HCT116 (cell line): ENCODE results near the gene DENND11. TPM values are rescaled to one million over a fixed set of nuclear protein-coding genes. Genes with fewer than 3 reads are reported as not detected.

Source experiments
- ATAC-seq: fragments of 200-7000 bp; cut with Tn5 transposase; 2 replicates; pipeline ENCODE4 v1.9.1; 2020; ENCODE audit warnings: mild to moderate bottlenecking, moderate library complexity
- BruUV-seq: library from RNA; stranded (reverse); fragments of 400-500 nt; replicated peaks from 2 replicates; lab custom pipeline; 2021; lab: Mats Ljungman, UMichigan
- CTCF ChIA-PET: fragments of 300-600 bp; sonication (Branson Sonifier 250); formaldehyde crosslinking; loops from one replicate; lab custom pipeline; 2021; ENCODE audit warnings: antibody characterized with exemption; lab: Charles Lee
- POLR2A ChIA-PET: fragments of 300-600, 350-600 bp; sonication (Branson Sonifier 250); formaldehyde crosslinking; loops from one replicate; lab custom pipeline; 2021; ENCODE audit warnings: antibody characterized with exemption; lab: Charles Lee
- RAD21 ChIA-PET, 2 experiments: fragments of 300-600 bp; sonication (Branson Sonifier 250); formaldehyde crosslinking; loops; one replicate each; lab custom pipeline; 2023; ENCODE audit warnings: low total read pairs in 2 of 2; ENCODE audit not compliant: uncharacterized antibody in 2 of 2, unreplicated experiment in 2 of 2, low non-redundant PET in 1 of 2; lab: Charles Lee
- DNase-seq: peaks from one replicate; pipeline ENCODE4 v3.0.0-alpha.2; 2010; ENCODE audit warnings: low read depth, low spot score
- H2AFZ ChIP-seq: fragments of 200-600 bp; shearing (Covaris generic), sonication (generic); 2 replicates; pipeline ENCODE4 v1.6.1; 2017; ENCODE audit warnings: low read depth, mixed run types, mixed read lengths, antibody characterized with exemption, low read length; ENCODE audit not compliant: poor library complexity, severe bottlenecking
- H3K27ac ChIP-seq: 2 replicates; pipeline ENCODE4 v1.5.1; 2012; ENCODE audit warnings: low read depth, low read length
- H3K27me3 ChIP-seq: fragments of 200-600 bp; sonication (generic); 2 replicates; pipeline ENCODE4 v1.6.1; 2016; ENCODE audit warnings: mixed run types, low read length, mixed read lengths; ENCODE audit not compliant: insufficient read depth
- H3K36me3 ChIP-seq, 2 experiments: fragments of 200-500 bp in 1 of 2; fragments of 200-600 bp in 1 of 2; sonication (Bioruptor generic) in 1 of 2; sonication (generic) in 1 of 2; 2 replicates each; pipeline versions ENCODE4 v1.5.1 to v1.6.1; 2014 to 2016; ENCODE audit warnings: low read length in 2 of 2, inconsistent platforms in 1 of 2, mixed read lengths in 1 of 2, mixed run types in 1 of 2; ENCODE audit not compliant: insufficient read depth in 2 of 2, control insufficient read depth in 1 of 2
- H3K4me1 ChIP-seq, 2 experiments: fragments of 200-600 bp in 1 of 2; sonication (generic) in 1 of 2; 2 replicates each; pipeline versions ENCODE4 v1.5.1 to v1.6.1; 2012 to 2017; ENCODE audit warnings: low read length in 2 of 2, inconsistent platforms in 1 of 2, mild to moderate bottlenecking in 1 of 2, mixed read lengths in 1 of 2, mixed run types in 1 of 2, moderate library complexity in 1 of 2; ENCODE audit not compliant: insufficient read depth in 2 of 2, control insufficient read depth in 1 of 2
- H3K4me2 ChIP-seq: fragments of 200-600 bp; sonication (generic); 2 replicates; pipeline ENCODE4 v1.6.1; 2017; ENCODE audit warnings: mixed run types, low read length, mixed read lengths
- H3K4me3 ChIP-seq, 2 experiments: fragments of 200-600 bp in 1 of 2; sonication (generic) in 1 of 2; replicated peaks in 1 of 2; 2 replicates each; pipeline ENCODE4 v1.5.1; 2011 to 2016; ENCODE audit warnings: low read length in 2 of 2, control low read depth in 1 of 2, low read depth in 1 of 2, mild to moderate bottlenecking in 1 of 2, mixed read lengths in 1 of 2, mixed run types in 1 of 2
- H3K79me2 ChIP-seq: fragments of 200-600 bp; sonication (generic); 2 replicates; pipeline ENCODE4 v1.6.1; 2017; ENCODE audit warnings: mild to moderate bottlenecking, mixed run types, low read length, moderate library complexity, mixed read lengths; ENCODE audit not compliant: insufficient read depth
- H3K9ac ChIP-seq: fragments of 200-600 bp; sonication (generic); 2 replicates; pipeline ENCODE4 v1.6.1; 2016; ENCODE audit warnings: low read length, mixed read lengths
- H3K9me2 ChIP-seq: fragments of 200-600 bp; sonication (generic), shearing (Covaris generic); 2 replicates; pipeline ENCODE4 v1.6.1; 2017; ENCODE audit warnings: mixed run types, mild to moderate bottlenecking, moderate library complexity; ENCODE audit not compliant: insufficient read depth
- H3K9me3 ChIP-seq, 2 experiments: fragments of 200-500 bp in 1 of 2; fragments of 200-600 bp in 1 of 2; sonication (Bioruptor generic) in 1 of 2; sonication (generic) in 1 of 2; 2 replicates each; pipeline ENCODE4 v1.6.1; 2014 to 2017; ENCODE audit warnings: low read length in 2 of 2, mixed read lengths in 2 of 2, inconsistent platforms in 1 of 2, low read depth in 1 of 2, mild to moderate bottlenecking in 1 of 2, mixed run types in 1 of 2, moderate library complexity in 1 of 2; ENCODE audit not compliant: control insufficient read depth in 1 of 2, insufficient read depth in 1 of 2
- H4K20me1 ChIP-seq: fragments of 200-600 bp; sonication (generic), shearing (Covaris generic); 2 replicates; pipeline ENCODE4 v1.6.1; 2017; ENCODE audit warnings: mixed run types, mild to moderate bottlenecking, moderate library complexity; ENCODE audit not compliant: insufficient read depth
- ATF3 ChIP-seq: IDR thresholded peaks from 2 replicates; pipeline ENCODE4 v1.6.1; 2012
- CBX3 ChIP-seq: IDR thresholded peaks from 2 replicates; pipeline ENCODE4 v1.6.1; 2012; ENCODE audit warnings: low read depth
- CEBPB ChIP-seq: IDR thresholded peaks from 2 replicates; pipeline ENCODE4 v1.6.1; 2012; ENCODE audit warnings: low read depth
- EGR1 ChIP-seq: IDR thresholded peaks from 2 replicates; pipeline ENCODE4 v1.6.1; 2012; ENCODE audit warnings: low read depth
- ELF1 ChIP-seq: IDR thresholded peaks from 2 replicates; pipeline ENCODE4 v1.6.1; 2012; ENCODE audit warnings: low read depth, borderline replicate concordance
- EZH2phosphoT487 ChIP-seq: fragments of 200-600 bp; IDR thresholded peaks from 2 replicates; pipeline ENCODE4 v1.6.1; 2018; ENCODE audit warnings: antibody characterized with exemption, borderline replicate concordance
- FOSL1 ChIP-seq: IDR thresholded peaks from 2 replicates; pipeline ENCODE4 v1.6.1; 2012; ENCODE audit warnings: low read depth
- JUND ChIP-seq: IDR thresholded peaks from 2 replicates; pipeline ENCODE4 v1.6.1; 2012
- POLR2A ChIP-seq: IDR thresholded peaks from 2 replicates; pipeline ENCODE4 v1.7.0; 2011; ENCODE audit warnings: borderline replicate concordance; ENCODE audit not compliant: insufficient read depth, insufficient read length; ENCODE audit errors: extremely low read depth
- POLR2AphosphoS5 ChIP-seq: IDR thresholded peaks from 2 replicates; pipeline ENCODE4 v1.6.1; 2011; ENCODE audit warnings: mild to moderate bottlenecking, low read depth, low read length, moderate library complexity
- RAD21 ChIP-seq: IDR thresholded peaks from 2 replicates; pipeline ENCODE4 v1.6.1; 2012; ENCODE audit warnings: low read depth, mild to moderate bottlenecking
- SIN3A ChIP-seq: IDR thresholded peaks from 2 replicates; pipeline ENCODE4 v1.6.1; 2012; ENCODE audit warnings: low read depth
- SP1 ChIP-seq: IDR thresholded peaks from 2 replicates; pipeline ENCODE4 v1.6.1; 2012; ENCODE audit warnings: low read depth
- SRF ChIP-seq: IDR thresholded peaks from 2 replicates; pipeline ENCODE4 v1.6.1; 2012; ENCODE audit warnings: low read depth
- TCF7L2 ChIP-seq: IDR thresholded peaks from 2 replicates; pipeline ENCODE4 v1.7.0; 2011; ENCODE audit warnings: borderline replicate concordance, inconsistent platforms; ENCODE audit not compliant: insufficient read depth, insufficient read length; ENCODE audit errors: extremely low read depth
- YY1 ChIP-seq: IDR thresholded peaks from 2 replicates; pipeline ENCODE4 v1.6.1; 2011; ENCODE audit warnings: low read length, low read depth, moderate library complexity, mild to moderate bottlenecking; ENCODE audit not compliant: insufficient replicate concordance; ENCODE audit errors: extremely low read depth
- ZFX ChIP-seq: fragments of 450-650 bp; IDR thresholded peaks from 2 replicates; pipeline ENCODE4 v1.6.1; 2017
- intact Hi-C: fragments of 100-400 bp; cut with micrococcal nuclease; formaldehyde crosslinking; loops from 2 replicates; pipeline ENCODE4 v1.10.0; 2022
- total RNA-seq: library from RNA; stranded (reverse); gene quantifications from one replicate; pipeline ENCODE4 v1.2.1, GENCODE V29; 2021; ENCODE audit not compliant: unreplicated experiment
- TF ChIP-seq, protein P1 (sequence below), 3 experiments: fragments of 200-600 bp in 1 of 3; sonication (generic) in 1 of 3; IDR thresholded peaks in 2 of 3; conservative IDR thresholded peaks in 1 of 3; 2 replicates each; pipeline ENCODE4 v1.5.1; 2012 to 2017; ENCODE audit warnings: low read depth in 2 of 3, low read length in 2 of 3, antibody characterized with exemption in 1 of 3, borderline replicate concordance in 1 of 3, control low read depth in 1 of 3, mild to moderate bottlenecking in 1 of 3, mixed read lengths in 1 of 3, mixed run types in 1 of 3, moderate library complexity in 1 of 3; ENCODE audit not compliant: insufficient read depth in 1 of 3
- TF ChIP-seq, protein P2 (sequence below): IDR thresholded peaks from 2 replicates; pipeline ENCODE4 v1.6.1; 2012
- TF ChIP-seq, protein P3 (sequence below): IDR thresholded peaks from 2 replicates; pipeline ENCODE4 v1.6.1; 2011; ENCODE audit warnings: mild to moderate bottlenecking, low read length, moderate library complexity; ENCODE audit not compliant: insufficient replicate concordance; ENCODE audit errors: extremely low read depth

The DENND11 gene
- total RNA-seq, 1 experiment from 2014 or later, result 23.4 TPM

DNA sequence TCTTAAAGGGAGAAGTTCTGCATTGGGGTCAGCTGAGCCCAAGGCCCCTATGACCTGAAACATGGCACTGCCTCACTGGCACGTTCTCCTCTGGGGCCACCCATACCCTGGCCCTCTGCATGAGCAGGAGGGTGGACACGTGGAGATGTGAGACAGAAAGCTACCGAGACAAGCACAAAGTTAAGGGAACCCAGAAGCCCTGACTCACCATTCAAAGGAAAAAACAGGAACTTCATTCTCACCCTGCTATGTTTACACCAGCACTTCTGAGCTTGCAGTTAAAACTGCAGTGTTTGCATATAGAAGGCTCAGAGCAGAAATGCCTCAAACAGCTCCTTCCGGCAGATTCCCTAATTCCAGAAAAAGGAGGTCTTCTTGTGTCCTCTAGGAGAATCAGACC, 41.7 kb downstream of the DENND11 start:
- Histone ChIP-seq H2AFZ (no peak overlapping the region), H3K4me1 (peaks cover 0 to 7% of the 10 kb centered on the region in 2 experiments; a peak in 1 of 4 replicates), H3K9me3 (no peaks in the 10 kb centered on the region), H3K27me3 (no peaks in the 10 kb centered on the region), H3K36me3 (peaks cover 10 to 16% of the 10 kb centered on the region in 2 experiments; a peak in 3 of 4 replicates), H3K79me2 (no peaks in the 10 kb centered on the region), H3K9ac (no peak overlapping the region), H4K20me1 (no peaks in the 10 kb centered on the region), H3K9me2 (no peaks in the 10 kb centered on the region), H3K4me2 (no peak overlapping the region), H3K4me3 (no peak overlapping the region), H3K27ac (no peak overlapping the region)
- intact Hi-C loops, result no loop called here
- CTCF ChIA-PET, result no interaction called here
- DNase-seq (no peak), ATAC-seq (no peak)
- POLR2A ChIA-PET, result no interaction called here
- TF ChIP-seq YY1 (no peak), POLR2AphosphoS5 (no peak), SP1 (no peak), FOSL1 (no peak), TCF7L2 (no peak), SIN3A (no peak), POLR2A (no peak), ELF1 (no peak), JUND (no peak), CBX3 (no peak), ATF3 (no peak), EGR1 (no peak), CEBPB (no peak), RAD21 (no peak), ZFX (no peak), EZH2phosphoT487 (no peak), SRF (no peak)
- TF ChIP-seq, protein P1, sequence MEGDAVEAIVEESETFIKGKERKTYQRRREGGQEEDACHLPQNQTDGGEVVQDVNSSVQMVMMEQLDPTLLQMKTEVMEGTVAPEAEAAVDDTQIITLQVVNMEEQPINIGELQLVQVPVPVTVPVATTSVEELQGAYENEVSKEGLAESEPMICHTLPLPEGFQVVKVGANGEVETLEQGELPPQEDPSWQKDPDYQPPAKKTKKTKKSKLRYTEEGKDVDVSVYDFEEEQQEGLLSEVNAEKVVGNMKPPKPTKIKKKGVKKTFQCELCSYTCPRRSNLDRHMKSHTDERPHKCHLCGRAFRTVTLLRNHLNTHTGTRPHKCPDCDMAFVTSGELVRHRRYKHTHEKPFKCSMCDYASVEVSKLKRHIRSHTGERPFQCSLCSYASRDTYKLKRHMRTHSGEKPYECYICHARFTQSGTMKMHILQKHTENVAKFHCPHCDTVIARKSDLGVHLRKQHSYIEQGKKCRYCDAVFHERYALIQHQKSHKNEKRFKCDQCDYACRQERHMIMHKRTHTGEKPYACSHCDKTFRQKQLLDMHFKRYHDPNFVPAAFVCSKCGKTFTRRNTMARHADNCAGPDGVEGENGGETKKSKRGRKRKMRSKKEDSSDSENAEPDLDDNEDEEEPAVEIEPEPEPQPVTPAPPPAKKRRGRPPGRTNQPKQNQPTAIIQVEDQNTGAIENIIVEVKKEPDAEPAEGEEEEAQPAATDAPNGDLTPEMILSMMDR (IDR thresholded peaks at IDR 0.05 in 2 of 3, conservative IDR thresholded peaks at IDR 0.05 in 1 of 3; ENCODE audit: borderline replicate concordance in 1 of 3, insufficient read depth in 1 of 3, low read depth in 2 of 3, low read length in 2 of 3), result no peak
- TF ChIP-seq, protein P2, sequence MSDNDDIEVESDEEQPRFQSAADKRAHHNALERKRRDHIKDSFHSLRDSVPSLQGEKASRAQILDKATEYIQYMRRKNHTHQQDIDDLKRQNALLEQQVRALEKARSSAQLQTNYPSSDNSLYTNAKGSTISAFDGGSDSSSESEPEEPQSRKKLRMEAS, result no peak
- TF ChIP-seq, protein P3, sequence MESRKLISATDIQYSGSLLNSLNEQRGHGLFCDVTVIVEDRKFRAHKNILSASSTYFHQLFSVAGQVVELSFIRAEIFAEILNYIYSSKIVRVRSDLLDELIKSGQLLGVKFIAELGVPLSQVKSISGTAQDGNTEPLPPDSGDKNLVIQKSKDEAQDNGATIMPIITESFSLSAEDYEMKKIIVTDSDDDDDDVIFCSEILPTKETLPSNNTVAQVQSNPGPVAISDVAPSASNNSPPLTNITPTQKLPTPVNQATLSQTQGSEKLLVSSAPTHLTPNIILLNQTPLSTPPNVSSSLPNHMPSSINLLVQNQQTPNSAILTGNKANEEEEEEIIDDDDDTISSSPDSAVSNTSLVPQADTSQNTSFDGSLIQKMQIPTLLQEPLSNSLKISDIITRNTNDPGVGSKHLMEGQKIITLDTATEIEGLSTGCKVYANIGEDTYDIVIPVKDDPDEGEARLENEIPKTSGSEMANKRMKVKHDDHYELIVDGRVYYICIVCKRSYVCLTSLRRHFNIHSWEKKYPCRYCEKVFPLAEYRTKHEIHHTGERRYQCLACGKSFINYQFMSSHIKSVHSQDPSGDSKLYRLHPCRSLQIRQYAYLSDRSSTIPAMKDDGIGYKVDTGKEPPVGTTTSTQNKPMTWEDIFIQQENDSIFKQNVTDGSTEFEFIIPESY, result no peak
- no TSS peak for BruUV-seq
- RAD21 ChIA-PET, result no interaction called here
